HG02588 (cell line): ENCODE data around the gene CLPSL1.

ENCODE experiments used
- ATAC-seq: cut with Tn5 transposase; IDR thresholded peaks from one replicate; pipeline ENCODE4 v1.9.1; 2021; ENCODE audit warnings: mild to moderate bottlenecking, moderate library complexity; ENCODE audit not compliant: unreplicated experiment

Gene CLPSL1

DNA sequence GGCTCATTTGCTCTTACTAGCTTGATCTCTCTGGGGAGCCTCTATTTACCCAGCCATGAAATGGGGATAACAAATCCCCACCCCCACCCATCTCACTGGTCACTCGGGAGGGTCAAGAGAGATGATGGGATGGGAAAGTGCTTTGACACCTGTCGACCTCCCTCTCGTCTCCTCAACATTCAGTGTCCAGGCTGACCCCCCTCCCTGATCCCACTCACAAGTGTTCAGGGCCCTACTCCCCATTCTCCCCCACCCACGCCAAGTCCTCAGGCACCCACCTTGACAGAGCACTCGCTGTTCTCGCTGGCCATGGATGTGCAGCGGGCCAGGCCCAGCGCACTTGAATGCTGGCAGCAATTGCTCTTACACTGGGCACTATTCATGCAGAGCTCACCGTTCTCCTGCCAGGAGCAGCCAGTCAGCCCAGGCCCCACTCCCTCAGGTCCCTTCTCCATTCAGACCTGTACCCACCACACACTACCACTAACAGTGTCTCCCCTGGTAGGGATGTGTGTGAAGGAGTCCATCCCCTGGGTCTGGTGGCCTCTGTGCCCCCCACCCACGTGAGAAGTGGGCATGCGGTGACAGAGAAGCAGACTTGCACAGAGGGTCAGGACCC, 14.7 kb downstream of the CLPSL1 start:
- ATAC-seq: no peak

DNA sequence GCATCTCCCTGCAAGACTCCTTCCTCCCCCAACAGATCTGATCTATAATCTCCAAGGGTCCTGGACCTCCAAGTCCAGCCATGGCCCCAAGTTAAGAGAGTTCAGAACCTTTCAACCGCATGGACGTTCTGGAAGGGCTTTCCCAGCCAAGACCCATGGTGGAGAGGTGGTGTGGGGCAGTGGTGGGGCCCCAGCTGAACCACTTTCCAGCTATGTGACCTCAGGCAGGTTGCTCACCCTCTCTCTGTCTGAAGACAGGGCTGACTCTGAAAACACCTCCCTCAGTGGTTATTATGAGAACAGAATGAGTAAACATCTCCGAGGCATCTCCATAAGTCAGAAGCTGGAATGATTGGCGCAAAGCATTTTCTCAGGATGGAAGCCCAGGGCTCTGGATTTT, 15.4 kb downstream of the CLPSL1 start:
- ATAC-seq: no peak

DNA sequence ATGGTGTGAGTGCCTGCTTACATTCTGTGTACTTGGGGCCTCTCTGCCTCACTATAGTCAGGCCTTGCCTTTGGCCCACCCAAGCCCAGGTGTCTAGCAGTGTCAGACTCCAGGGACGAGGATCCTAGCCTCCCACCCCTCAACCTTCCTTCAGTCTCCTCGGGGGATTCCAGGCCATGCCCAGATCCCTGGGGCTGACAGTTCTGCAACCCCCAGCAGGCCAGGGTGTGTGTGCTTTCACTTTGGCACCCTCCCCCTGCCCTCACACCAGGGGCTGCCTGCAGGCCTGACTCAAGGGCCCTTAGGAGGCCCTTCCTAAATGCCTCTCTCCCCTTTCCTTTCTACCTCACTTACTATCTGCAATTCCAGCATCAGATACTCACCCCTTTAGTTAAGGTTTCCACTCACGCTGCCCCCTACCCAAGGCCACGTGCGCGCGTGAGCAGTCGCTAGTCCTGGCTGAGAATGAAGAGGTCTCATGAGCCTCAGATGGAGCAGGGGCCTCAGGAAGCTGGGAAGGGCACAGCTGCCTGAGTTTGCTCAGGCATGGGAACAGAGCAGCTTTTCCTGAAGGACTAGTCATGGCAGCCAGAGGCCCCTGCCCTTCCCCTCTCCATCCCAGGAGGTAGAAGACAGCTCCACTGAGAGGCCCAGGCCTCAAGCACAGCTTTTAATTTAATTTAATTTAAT, 17.2 kb downstream of the CLPSL1 start:
- ATAC-seq: no peak

DNA sequence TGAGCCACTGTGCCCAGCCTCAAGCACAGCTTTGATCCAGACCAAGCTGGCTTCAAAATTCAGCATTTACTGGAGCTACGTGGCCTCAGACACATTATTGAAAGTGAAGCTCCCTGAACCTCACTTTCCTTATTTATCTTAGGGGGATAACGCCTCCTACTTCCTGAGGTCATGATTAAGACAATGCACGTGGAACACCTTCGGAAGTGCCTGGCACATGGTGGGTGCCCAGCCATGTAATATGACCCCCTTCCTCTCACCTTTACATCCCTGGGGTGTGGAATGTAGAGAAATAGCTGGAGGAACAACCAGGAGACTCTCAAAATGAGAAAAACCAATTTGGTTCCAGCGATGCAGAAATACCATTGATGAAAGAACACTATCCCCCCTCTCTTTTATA, 17.9 kb downstream of the CLPSL1 start:
- no peak for ATAC-seq

DNA sequence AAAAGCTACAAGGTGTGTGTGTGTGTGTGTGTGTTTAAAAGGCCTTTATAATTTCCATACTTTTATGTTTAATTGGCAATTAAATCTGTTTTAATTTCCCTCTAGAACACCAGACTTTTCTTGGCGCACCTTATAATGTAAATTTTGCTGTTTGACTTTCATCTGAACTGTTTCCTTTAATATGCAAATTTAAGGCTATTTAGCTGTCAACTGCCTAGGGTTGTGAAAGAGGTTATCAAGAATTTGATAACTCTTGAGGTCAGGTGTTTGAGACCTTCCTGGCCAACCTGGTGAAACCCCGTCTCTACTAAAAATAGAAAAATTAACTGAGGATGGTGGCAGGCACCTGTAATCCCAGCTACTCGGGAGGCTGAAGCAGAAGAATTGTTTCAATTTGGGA, 20.3 kb downstream of the CLPSL1 start:
- ATAC-seq: no peak

DNA sequence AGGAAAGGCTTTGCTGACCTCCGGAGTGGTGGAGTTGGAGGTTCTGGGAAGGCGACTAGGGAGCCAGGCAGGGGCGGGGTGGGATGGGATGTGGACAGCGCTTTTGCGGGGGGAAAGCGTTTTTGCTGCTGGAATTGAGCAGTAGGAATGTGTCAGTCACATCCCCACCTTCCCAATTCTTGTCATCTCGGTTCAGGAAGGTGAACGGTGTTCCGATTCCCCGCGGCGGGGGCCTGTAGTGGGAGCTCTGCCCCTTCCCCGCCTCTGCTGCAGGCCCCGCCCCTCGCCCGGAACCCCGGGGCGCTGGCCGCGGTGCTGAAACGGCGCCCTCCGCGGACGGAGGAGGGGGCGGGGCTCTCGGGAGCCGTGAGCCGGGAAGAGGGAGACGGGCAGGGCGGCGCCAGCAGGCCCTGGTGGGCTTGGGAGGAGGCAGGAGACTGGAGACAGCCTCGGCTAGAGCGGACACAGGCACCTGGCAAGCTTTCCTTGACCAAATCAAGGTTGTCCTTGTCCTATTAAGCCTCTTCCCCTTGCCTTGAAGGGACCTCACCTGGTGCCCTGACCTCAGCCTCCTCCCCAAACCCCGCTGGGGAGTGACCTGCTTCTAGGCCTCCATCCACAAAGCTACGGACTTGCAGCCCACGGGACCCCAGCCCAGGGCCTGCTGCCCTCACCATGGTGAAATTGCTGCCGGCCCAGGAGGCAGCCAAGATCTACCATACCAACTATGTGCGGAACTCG, 24.3 kb downstream of the CLPSL1 start, which contains the start of gene LHFPL5:
Gene LHFPL5, plus strand, starts transcription at position 357 of the 741 bp plus-strand sequence. Its CDS starts 319 bp downstream, at position 676.
- ATAC-seq: no peak

DNA sequence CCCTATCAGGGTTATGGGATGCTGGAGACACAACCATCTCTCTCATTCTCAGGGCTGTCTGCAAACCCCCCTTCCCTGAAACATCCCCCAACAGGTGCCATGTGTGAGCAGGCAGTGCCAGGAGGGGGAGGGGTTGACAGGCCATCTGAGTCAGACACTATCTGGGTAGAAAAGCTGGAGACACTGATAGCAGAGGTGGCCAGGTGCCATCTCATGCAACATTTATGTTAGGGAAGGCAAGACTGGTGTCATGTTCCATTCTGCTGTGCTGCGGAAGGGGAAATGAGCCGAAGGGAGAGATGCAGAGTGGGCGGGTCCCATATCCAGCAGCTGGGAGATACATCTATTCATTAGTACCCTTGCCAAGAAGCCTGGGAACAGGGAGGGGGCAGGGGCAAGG, 27.9 kb downstream of the CLPSL1 start:
- no peak for ATAC-seq

DNA sequence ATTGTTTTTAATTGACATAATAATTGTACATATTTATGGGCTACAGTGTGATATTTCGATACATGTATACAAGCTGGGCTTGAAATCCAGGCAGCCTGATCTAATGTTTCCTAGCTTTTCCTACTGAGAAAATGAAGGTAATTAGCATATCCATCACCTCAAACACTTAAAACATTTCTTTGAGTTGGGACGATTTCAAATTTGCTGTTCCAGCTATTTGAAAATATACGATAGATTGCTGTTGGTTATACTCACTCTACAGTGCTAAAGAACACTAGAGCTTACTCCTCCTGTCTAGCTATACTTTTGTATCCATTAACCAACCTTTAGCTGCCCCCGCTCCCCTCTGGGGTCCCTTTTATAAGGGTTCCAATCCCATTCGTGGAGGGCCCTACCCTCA, 29.0 kb downstream of the CLPSL1 start:
- ATAC-seq: no peak

DNA sequence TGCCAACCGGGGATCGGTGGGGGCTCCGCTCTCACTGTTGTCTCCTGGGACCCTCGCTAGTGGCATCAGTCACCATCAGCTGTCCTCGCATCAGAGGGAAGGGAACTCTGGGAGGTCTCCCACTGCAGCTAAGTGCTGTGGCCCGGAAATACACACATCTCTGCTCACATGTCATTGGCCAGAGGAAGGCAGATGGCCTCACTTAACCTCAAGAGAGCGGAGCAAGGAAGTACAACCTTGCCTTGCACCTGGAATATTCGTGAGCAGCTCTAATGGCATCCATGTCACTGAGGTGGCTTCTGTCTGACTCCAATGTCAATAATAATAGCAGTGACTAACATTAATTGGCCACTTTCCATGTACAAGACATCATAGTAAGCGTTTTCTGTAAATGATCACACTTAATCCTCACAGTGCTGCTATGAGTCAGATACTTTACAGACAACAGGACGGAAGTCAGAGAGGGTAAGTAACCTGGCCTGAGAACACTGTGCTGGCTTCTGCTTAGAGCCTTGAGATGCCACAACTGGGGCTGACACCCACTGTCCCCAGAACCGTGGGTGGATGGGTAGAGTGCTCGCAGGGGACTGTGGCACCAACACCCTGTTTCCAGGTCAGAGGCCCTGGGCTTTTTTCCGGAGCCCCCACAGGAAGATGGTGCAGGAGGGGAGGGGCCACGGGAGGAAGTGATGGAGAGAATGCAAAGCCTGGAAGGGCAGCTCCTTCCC, 30.3 kb downstream of the CLPSL1 start:
- no peak for ATAC-seq

DNA sequence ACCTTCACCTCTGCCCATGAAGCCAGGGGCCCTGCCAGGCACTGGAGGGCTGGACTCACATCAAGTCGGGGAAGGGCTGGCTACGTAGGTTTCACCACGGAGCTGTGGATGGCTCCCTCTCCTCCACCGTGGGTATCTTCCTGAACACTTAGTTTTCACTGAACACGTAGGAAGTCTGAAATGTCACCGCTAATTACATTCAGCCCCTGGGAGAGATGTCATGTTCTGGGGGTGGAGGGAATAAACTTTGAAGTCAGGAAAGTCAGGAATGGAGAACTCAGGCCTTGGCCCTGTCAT, 30.8 kb downstream of the CLPSL1 start:
- ATAC-seq: no peak

DNA sequence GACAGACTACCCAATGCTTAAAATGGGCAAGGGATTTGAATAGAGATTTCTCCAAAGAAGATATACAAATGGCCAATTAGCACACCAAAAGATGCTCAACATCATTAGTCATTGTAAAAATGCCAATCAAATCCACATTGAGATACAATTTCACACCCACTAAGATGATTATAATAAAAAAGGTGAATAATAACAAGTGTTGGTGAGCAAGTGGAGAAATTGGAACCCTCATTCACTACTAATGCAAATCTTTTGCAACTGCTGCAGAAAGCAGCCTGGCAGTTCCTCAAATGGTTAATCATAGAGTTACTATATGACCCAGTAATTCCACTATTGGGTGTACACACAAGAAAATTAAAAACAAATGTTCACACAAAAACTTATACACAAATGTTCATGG, 36.7 kb downstream of the CLPSL1 start:
- no peak for ATAC-seq

DNA sequence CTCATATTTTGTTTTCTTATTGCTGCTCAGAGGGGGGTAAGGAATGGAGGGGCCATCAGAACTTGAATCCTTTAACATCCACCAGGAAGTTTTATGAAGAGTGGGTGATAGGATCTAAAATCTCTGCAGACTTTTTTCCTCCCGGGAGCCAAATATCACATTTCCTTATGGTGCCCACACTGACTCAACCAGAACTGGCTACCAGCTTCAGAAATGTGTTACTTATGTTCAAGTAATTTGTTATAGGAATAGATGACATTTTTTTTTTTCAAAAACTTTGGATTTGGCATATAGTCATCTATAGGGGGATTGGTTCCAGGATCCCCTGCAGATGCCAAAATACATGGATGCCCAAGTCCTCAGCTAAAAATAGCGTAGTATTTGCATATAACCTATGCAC, 42.8 kb downstream of the CLPSL1 start:
- ATAC-seq: no peak

DNA sequence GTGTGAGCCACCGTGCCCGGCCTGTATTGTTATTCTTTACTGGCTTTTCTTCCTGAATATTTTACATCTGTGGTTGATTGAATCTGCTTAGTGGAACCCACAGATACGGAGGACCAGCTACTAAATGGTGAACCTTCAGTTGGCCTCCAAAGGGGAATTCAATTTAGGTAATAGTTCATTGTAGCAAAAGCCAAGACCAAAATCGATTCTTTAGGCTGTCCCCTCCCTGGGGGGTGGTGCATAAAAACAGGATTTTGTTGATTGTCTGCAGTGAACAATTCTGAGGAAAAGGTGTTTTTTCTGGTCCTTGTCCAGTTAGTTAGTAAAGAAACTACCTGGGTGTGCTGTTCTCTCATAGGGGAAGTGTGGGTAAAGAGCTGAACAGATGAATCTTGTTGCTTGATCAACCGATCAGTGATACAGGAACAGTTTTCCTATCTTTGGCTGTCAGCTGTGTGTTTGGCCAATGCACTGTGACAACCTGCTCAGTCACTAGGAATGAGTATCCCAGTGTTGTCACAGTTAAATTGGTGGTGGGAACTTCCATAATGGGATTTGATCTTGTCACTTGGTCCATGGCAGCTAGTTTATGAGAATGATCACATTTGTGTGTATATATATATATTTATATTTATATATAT, 43.9 kb downstream of the CLPSL1 start:
- no peak for ATAC-seq

DNA sequence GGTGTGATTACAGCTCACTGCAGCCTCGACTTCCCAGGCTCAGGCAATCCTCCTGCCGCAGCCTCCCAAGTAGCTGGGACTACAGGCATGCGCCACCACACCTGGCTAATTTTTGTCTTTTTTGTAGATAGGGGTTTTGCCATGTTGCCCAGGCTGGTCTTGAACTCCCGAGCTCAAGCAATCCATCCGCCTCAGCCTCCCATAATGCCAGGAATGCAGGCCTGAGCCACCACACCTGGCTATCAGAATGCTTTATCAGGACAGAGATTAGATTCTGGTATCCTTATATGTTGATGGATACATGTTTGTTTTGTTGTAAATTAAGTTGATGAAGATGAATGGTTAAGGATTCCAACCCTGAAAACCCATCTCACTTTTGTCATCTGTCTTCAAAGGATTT, 48.5 kb downstream of the CLPSL1 start:
- no peak for ATAC-seq

DNA sequence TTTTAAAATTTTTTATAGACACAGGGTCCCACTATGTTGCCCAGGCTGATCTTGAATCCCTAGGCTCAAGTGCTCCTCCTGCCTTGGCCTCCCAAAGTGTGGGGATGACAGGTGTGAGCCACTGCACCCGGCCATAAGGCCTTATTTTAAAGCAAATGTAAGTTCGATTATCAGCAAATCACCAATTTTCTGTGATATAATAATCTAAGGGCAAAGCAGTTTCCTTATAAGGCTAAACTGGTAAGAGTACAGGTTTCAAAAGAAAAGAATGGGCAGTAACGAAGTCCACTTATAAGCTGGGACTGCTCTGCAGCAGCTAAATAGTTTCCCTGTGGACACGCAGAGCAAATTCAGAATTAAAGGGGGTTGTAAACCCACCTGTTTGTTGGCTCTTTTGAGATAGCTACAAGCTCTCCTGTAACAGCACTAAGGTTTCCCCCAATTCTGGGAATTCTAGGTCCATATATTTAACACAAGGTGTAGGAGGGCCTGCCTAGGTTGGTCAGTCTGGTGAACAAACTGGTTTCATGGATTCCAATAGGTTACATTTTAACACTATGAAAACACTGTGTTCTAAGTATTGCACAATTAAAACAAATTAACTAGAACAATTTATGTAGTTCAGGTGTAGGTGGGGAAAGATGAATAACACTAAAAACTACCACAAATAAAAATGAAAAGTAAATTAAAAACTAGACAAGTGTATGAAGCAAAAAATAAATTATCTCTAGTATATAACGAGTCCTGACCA, 50.6 kb downstream of the CLPSL1 start:
- no peak for ATAC-seq

DNA sequence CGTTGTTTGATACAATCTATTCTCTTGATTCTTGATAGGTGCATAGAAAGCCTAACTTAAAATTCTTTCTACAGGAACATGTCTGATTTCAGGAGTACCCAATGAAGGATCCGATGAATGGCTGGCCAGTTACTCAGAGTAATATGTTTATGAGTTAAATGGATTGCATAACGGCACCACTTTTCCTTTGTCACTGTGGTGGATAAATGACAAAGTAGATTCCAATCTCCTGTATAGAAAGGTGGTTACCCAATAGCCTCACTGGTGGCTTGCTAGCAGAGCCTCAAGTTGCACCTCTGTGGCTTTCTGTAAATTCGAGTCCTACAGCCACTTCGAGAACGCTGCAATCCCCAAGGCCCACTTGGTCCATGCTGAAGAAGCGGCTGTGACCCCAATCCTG, 52.7 kb downstream of the CLPSL1 start:
- no peak for ATAC-seq
